H1 (cell line): ENCODE measurements around the gene ASTN2. TPM values are rescaled to one million over a fixed set of nuclear protein-coding genes. Genes with fewer than 3 reads are reported as not detected.

ENCODE experiments used
- CTCF ChIA-PET: fragments of 300-600 bp; sonication (Branson Sonifier 250); formaldehyde crosslinking; loops from one replicate; lab custom pipeline; 2021; ENCODE audit not compliant: partially characterized antibody; lab: Charles Lee
- POLR2A ChIA-PET: fragments of 300-600 bp; sonication (Branson Sonifier 250); formaldehyde crosslinking; loops from one replicate; lab custom pipeline; 2021; ENCODE audit warnings: inconsistent platforms; ENCODE audit not compliant: partially characterized antibody; lab: Charles Lee
- DNase-seq, 2 experiments: peaks; one replicate each; pipeline versions ENCODE4 v3.0.0 to v3.0.0-alpha.2; 2010 to 2022; ENCODE audit warnings: low spot score in 2 of 2, low read depth in 1 of 2, mixed read lengths in 1 of 2
- FAIRE-seq: peaks from 2 replicates; lab custom pipeline; 2011; peaks lifted over from hg19 to GRCh38; lab: Jason Lieb, UNC
- H2AFZ ChIP-seq: 2 replicates; pipeline ENCODE4 v1.8.1; 2012; ENCODE audit warnings: low read length, inconsistent platforms
- H2AK5ac ChIP-seq: 2 replicates; pipeline ENCODE4 v1.6.1; 2013; ENCODE audit warnings: low read depth, low read length
- H2BK120ac ChIP-seq: replicated peaks from 2 replicates; pipeline ENCODE3; 2013; ENCODE audit warnings: low read depth, low read length, inconsistent platforms
- H2BK12ac ChIP-seq: 2 replicates; pipeline ENCODE4 v1.6.1; 2013; ENCODE audit warnings: low read depth, low read length
- H2BK15ac ChIP-seq: 2 replicates; pipeline ENCODE4 v1.6.1; 2013; ENCODE audit warnings: low read length
- H2BK20ac ChIP-seq: 2 replicates; pipeline ENCODE4 v1.6.1; 2013; ENCODE audit warnings: low read length
- H2BK5ac ChIP-seq: 2 replicates; pipeline ENCODE4 v1.6.1; 2013; ENCODE audit warnings: low read depth, low read length
- H3K14ac ChIP-seq: 2 replicates; pipeline ENCODE4 v1.6.1; 2013; ENCODE audit warnings: inconsistent platforms; ENCODE audit not compliant: insufficient read length
- H3K18ac ChIP-seq: 2 replicates; pipeline ENCODE4 v1.6.1; 2013; ENCODE audit warnings: low read length; ENCODE audit errors: extremely low read depth
- H3K23ac ChIP-seq: 2 replicates; pipeline ENCODE4 v1.6.1; 2013; ENCODE audit warnings: inconsistent platforms; ENCODE audit not compliant: insufficient read length
- H3K23me2 ChIP-seq: 2 replicates; pipeline ENCODE4 v1.6.1; 2013; ENCODE audit warnings: low read depth, low read length
- H3K27ac ChIP-seq: 2 replicates; pipeline ENCODE4 v1.6.1; 2011; ENCODE audit warnings: low read depth, low read length, inconsistent platforms
- H3K27me3 ChIP-seq, 4 experiments: replicated peaks in 1 of 4; 1 replicate in 1 of 4; 2 replicates in 3 of 4; pipeline versions ENCODE4 v1.6.1 to v1.8.1; 2011 to 2013; ENCODE audit warnings: low read length in 3 of 4, mild to moderate bottlenecking in 3 of 4, inconsistent platforms in 2 of 4, mixed read lengths in 2 of 4, moderate library complexity in 1 of 4; ENCODE audit not compliant: control insufficient read depth in 3 of 4, insufficient read depth in 3 of 4; ENCODE audit errors: extremely low read depth in 1 of 4
- H3K36me3 ChIP-seq, 4 experiments: 2 replicates each; pipeline versions ENCODE4 v1.6.1 to v1.8.1; 2011 to 2013; ENCODE audit warnings: mild to moderate bottlenecking in 4 of 4, low read length in 3 of 4, moderate library complexity in 2 of 4, control low read depth in 1 of 4, inconsistent platforms in 1 of 4; ENCODE audit not compliant: insufficient read depth in 4 of 4, control insufficient read depth in 2 of 4
- H3K4ac ChIP-seq: replicated peaks from 2 replicates; pipeline ENCODE3; 2013; ENCODE audit warnings: low read length, low read depth, mixed read lengths, inconsistent platforms; ENCODE audit not compliant: insufficient read length
- H3K4me1 ChIP-seq, 4 experiments: replicated peaks in 1 of 4; 1 replicate in 1 of 4; 2 replicates in 3 of 4; pipeline versions ENCODE4 v1.6.1 to v1.8.1; 2011 to 2013; ENCODE audit warnings: low read length in 3 of 4, inconsistent platforms in 2 of 4, mixed read lengths in 1 of 4; ENCODE audit not compliant: insufficient read depth in 4 of 4, control insufficient read depth in 3 of 4
- H3K4me2 ChIP-seq, 2 experiments: 2 replicates each; pipeline versions ENCODE4 v1.6.1 to v1.8.1; 2011 to 2013; ENCODE audit warnings: low read depth in 2 of 2, low read length in 2 of 2, control low read depth in 1 of 2, inconsistent platforms in 1 of 2, mild to moderate bottlenecking in 1 of 2; ENCODE audit not compliant: insufficient read depth in 1 of 2
- H3K4me3 ChIP-seq, 4 experiments: fragments of 200-600, 300-600 bp in 1 of 4; sonication (generic), shearing (Covaris generic), sonication (Bioruptor Twin) in 1 of 4; 2 replicates each; pipeline versions ENCODE4 v1.5.1 to v1.8.1; 2011 to 2016; ENCODE audit warnings: low read length in 4 of 4, low read depth in 3 of 4, control low read depth in 2 of 4, inconsistent platforms in 2 of 4, mild to moderate bottlenecking in 2 of 4, mixed read lengths in 1 of 4, moderate library complexity in 1 of 4; ENCODE audit not compliant: insufficient read depth in 2 of 4; ENCODE audit errors: extremely low read depth in 1 of 4
- H3K56ac ChIP-seq: replicated peaks from 2 replicates; pipeline ENCODE3; 2013; ENCODE audit warnings: low read depth, mild to moderate bottlenecking, mixed read lengths, low read length, inconsistent platforms; ENCODE audit not compliant: insufficient read length
- H3K79me1 ChIP-seq: 2 replicates; pipeline ENCODE4 v1.6.1; 2013; ENCODE audit warnings: low read depth, low read length, control low read depth
- H3K79me2 ChIP-seq, 2 experiments: 2 replicates each; pipeline versions ENCODE4 v1.6.1 to v1.8.1; 2012 to 2013; ENCODE audit warnings: low read length in 2 of 2, mild to moderate bottlenecking in 2 of 2, inconsistent platforms in 1 of 2; ENCODE audit not compliant: insufficient read depth in 2 of 2, control insufficient read depth in 1 of 2
- H3K9ac ChIP-seq, 4 experiments: replicated peaks in 1 of 4; 1 replicate in 1 of 4; 2 replicates in 3 of 4; pipeline versions ENCODE4 v1.6.1 to v1.8.1; 2011 to 2013; ENCODE audit warnings: low read depth in 3 of 4, low read length in 3 of 4, control low read depth in 2 of 4, mild to moderate bottlenecking in 2 of 4, moderate library complexity in 2 of 4, inconsistent platforms in 1 of 4; ENCODE audit errors: extremely low read depth in 1 of 4
- H3K9me3 ChIP-seq, 2 experiments: 2 replicates each; pipeline versions ENCODE4 v1.6.1 to v1.8.1; 2012 to 2013; ENCODE audit warnings: mild to moderate bottlenecking in 2 of 2, moderate library complexity in 2 of 2, control low read depth in 1 of 2, inconsistent platforms in 1 of 2, low read depth in 1 of 2, low read length in 1 of 2, mixed read lengths in 1 of 2; ENCODE audit not compliant: insufficient read depth in 2 of 2
- H4K20me1 ChIP-seq, 2 experiments: replicated peaks in 1 of 2; 2 replicates each; pipeline versions ENCODE3 to v1.8.1; 2011 to 2013; ENCODE audit warnings: inconsistent platforms in 2 of 2, low read length in 2 of 2, mild to moderate bottlenecking in 1 of 2; ENCODE audit not compliant: insufficient read depth in 2 of 2, control insufficient read depth in 1 of 2
- H4K5ac ChIP-seq: 2 replicates; pipeline ENCODE4 v1.6.1; 2013; ENCODE audit warnings: low read length, low read depth, mixed read lengths, inconsistent platforms; ENCODE audit not compliant: insufficient read length
- H4K8ac ChIP-seq: 2 replicates; pipeline ENCODE4 v1.8.0; 2013; ENCODE audit warnings: mild to moderate bottlenecking, moderate library complexity, low read length, inconsistent platforms; ENCODE audit not compliant: insufficient read depth; ENCODE audit errors: extremely low read depth
- H4K91ac ChIP-seq: replicated peaks from 2 replicates; pipeline ENCODE3; 2013; ENCODE audit warnings: low read length, mixed read lengths, inconsistent platforms; ENCODE audit not compliant: insufficient read length
- BCL11A ChIP-seq, 2 experiments: IDR thresholded peaks; one replicate each; pipeline ENCODE4 v1.6.1; 2011; ENCODE audit warnings: low read depth in 2 of 2, low read length in 2 of 2, mild to moderate bottlenecking in 2 of 2
- POLR2AphosphoS5 ChIP-seq: IDR thresholded peaks from 2 replicates; pipeline ENCODE4 v1.6.1; 2011; ENCODE audit warnings: low read depth, low read length
- RBBP5 ChIP-seq: IDR thresholded peaks from 2 replicates; pipeline ENCODE4 v1.7.1; 2012; ENCODE audit warnings: low read depth, mild to moderate bottlenecking, inconsistent platforms, low read length, moderate library complexity, borderline replicate concordance
- WGBS, 2 experiments: shearing (Covaris generic) in 1 of 2; methylation state at CpG; one replicate each; pipeline versions ENCODE4 v1.1.6 to v1.1.7; 2013 to 2015; ENCODE audit warnings: low lambda C conversion rate in 2 of 2, mixed read lengths in 2 of 2, inconsistent platforms in 1 of 2, low coverage in 1 of 2, missing lambda C conversion rate in 1 of 2; ENCODE audit not compliant: insufficient replicate concordance in 2 of 2, insufficient coverage in 1 of 2, insufficient read length in 1 of 2; ENCODE audit errors: extremely low coverage in 1 of 2, missing lambda C conversion rate in 1 of 2; 5-methylcytosine and 5-hydroxymethylcytosine counted together
- polyA plus RNA-seq, 7 experiments: library from polyadenylated mRNA; depleted of rRNA in 3 of 7; stranded (reverse) in 5 of 7; unstranded in 2 of 7; fragments of >200 nt in 5 of 7; fragments of 200-250 nt in 2 of 7; gene quantifications; 1 replicate in 5 of 7; 2 replicates in 1 of 7; 4 replicates in 1 of 7; pipeline versions ENCODE4 v1.2.1 to v1.2.3, GENCODE V29; 2011 to 2013; ENCODE audit warnings: missing spikeins in 2 of 7, mixed read lengths in 2 of 7
- total RNA-seq: library from RNA; stranded (reverse); fragmentation: NEBNext Ultra II Directional; extraction: Animal tissue kit (Norgen Biotek cat#: 25700); gene quantifications from 2 replicates; pipeline ENCODE4 v1.2.1, GENCODE V29; 2021

Gene ASTN2
- total and polyA plus RNA-seq, 2 of the 8 experiments (the other 6 are each of a cell fraction or from before 2014, with no cell fraction given), result 8.2 to 13.7 TPM

GRCh38 chr9:116705531-116705930 is 709.3 kb downstream of the ASTN2 start:
- Histone ChIP-seq H3K4me3 (no peak overlapping the region), H3K14ac (no peak overlapping the region), H4K20me1 (peaks cover 0 to 2% of the 10 kb centered on the region in 2 experiments), H2BK5ac (no peak overlapping the region), H3K79me2 (no peaks in the 10 kb centered on the region), H3K36me3 (peaks cover 0 to 1% (median 0%) of the 10 kb centered on the region in 4 experiments; a peak in 2 of 8 replicates), H3K27me3 (no peaks in the 10 kb centered on the region), H3K27ac (no peak overlapping the region), H2BK15ac (no peak overlapping the region), H3K23me2 (no peaks in the 10 kb centered on the region), H2AK5ac (no peak overlapping the region), H2BK12ac (no peak overlapping the region), H4K8ac (no peak overlapping the region), H4K5ac (no peak overlapping the region), H3K4ac (no peak overlapping the region), H3K4me1 (peaks cover 0 to 3% (median 0%) of the 10 kb centered on the region in 4 experiments; a peak in 1 of 7 replicates), H3K56ac (no peak overlapping the region), H3K23ac (no peak overlapping the region), H3K9ac (no peak overlapping the region), H2BK120ac (no peak overlapping the region), H2AFZ (no peak overlapping the region), H3K4me2 (no peak overlapping the region), H4K91ac (no peak overlapping the region), H3K79me1 (no peaks in the 10 kb centered on the region), H2BK20ac (no peak overlapping the region), H3K9me3 (no peaks in the 10 kb centered on the region), H3K18ac (no peak overlapping the region)
- WGBS, 2 experiments, result 96% methylated on average over 1 of the region's 1 CpG; no CpG with 5 or more reads in 1 of the 2 experiments
- TF ChIP-seq BCL11A (IDR thresholded peaks at IDR 0.05; ENCODE audit: low read depth in 2 of 2, low read length in 2 of 2) (no peak), RBBP5 (no peak), POLR2AphosphoS5 (no peak)
- DNase-seq (no peak), FAIRE-seq (no peak)
- CTCF ChIA-PET, result interaction anchor here (1.3 kb wide), 2 partner anchors 31 to 155 kb away, joined by 4 to 6 read pairs; no protein-coding TSS in a partner anchor
- POLR2A ChIA-PET, result interaction anchor here (1.7 kb wide), 1 partner anchor 18 kb away, joined by 6 read pairs; the partner anchor contains the start of gene TRIM32
